Dendritic cell treated with granulocyte-macrophage colony-stimulating factor and Interleukin-4, amounts not matched to agents 40 ng/mL and 50 ng/mL, for 4 days (primary cell): ENCODE measurements around the gene KCNA2.

Source experiments
- H3K27ac Mint-ChIP-seq: one replicate; pipeline ENCODE4 v1.8.0; 2022; ENCODE audit warnings: mild to moderate bottlenecking, mixed read lengths
- H3K27me3 Mint-ChIP-seq: one replicate; pipeline ENCODE4 v1.8.0; 2022; ENCODE audit warnings: mild to moderate bottlenecking, mixed read lengths
- H3K36me3 Mint-ChIP-seq: one replicate; pipeline ENCODE4 v1.8.0; 2022; ENCODE audit warnings: low read depth, mixed read lengths
- H3K4me1 Mint-ChIP-seq: one replicate; pipeline ENCODE4 v1.8.0; 2022; ENCODE audit warnings: low read depth, mixed read lengths
- H3K4me3 Mint-ChIP-seq: one replicate; pipeline ENCODE4 v1.8.0; 2022; ENCODE audit warnings: mild to moderate bottlenecking, moderate library complexity, mixed read lengths
- H3K9me3 Mint-ChIP-seq: one replicate; pipeline ENCODE4 v1.8.0; 2022; ENCODE audit warnings: mixed read lengths
- intact Hi-C: fragments of 100-400 bp; cut with micrococcal nuclease; formaldehyde crosslinking; loops from one replicate; pipeline ENCODE4 v1.15.0; 2022

Gene KCNA2

GRCh38 chr1:110583505-110583904 is 22.7 kb downstream of the KCNA2 start:
- Mint-ChIP-seq H3K36me3 (no peaks in the 10 kb centered on the region), H3K9me3 (no peaks in the 10 kb centered on the region), H3K4me3 (no peak overlapping the region), H3K27ac (no peak overlapping the region), H3K27me3 (peaks cover 23% of the 10 kb centered on the region), H3K4me1 (no peaks in the 10 kb centered on the region)
- intact Hi-C loops = no loop called here

GRCh38 chr1:110582378-110582777 is 23.8 kb downstream of the KCNA2 start:
- Mint-ChIP-seq H3K4me3 (no peak overlapping the region), H3K9me3 (no peaks in the 10 kb centered on the region), H3K27ac (no peak overlapping the region), H3K4me1 (no peaks in the 10 kb centered on the region), H3K27me3 (peaks cover 17% of the 10 kb centered on the region), H3K36me3 (no peaks in the 10 kb centered on the region)
- intact Hi-C loops = no loop called here

GRCh38 chr1:110581682-110582145 is 24.4 kb downstream of the KCNA2 start:
- no peak overlapping the region for H3K4me3 Mint-ChIP-seq
- H3K27ac Mint-ChIP-seq = no peak overlapping the region
- peaks cover 19% of the 10 kb centered on the region for H3K27me3 Mint-ChIP-seq
- H3K4me1 Mint-ChIP-seq = no peaks in the 10 kb centered on the region
- intact Hi-C loops = no loop called here
- H3K36me3 Mint-ChIP-seq = no peaks in the 10 kb centered on the region
- H3K9me3 Mint-ChIP-seq = no peaks in the 10 kb centered on the region

GRCh38 chr1:110580244-110580643 is 25.9 kb downstream of the KCNA2 start:
- intact Hi-C loops = no loop called here
- H3K4me3 Mint-ChIP-seq = no peak overlapping the region
- no peaks in the 10 kb centered on the region for H3K4me1 Mint-ChIP-seq
- no peaks in the 10 kb centered on the region for H3K9me3 Mint-ChIP-seq
- peaks cover 26% of the 10 kb centered on the region for H3K27me3 Mint-ChIP-seq
- H3K36me3 Mint-ChIP-seq = no peaks in the 10 kb centered on the region
- H3K27ac Mint-ChIP-seq = no peak overlapping the region

- intact Hi-C loops = no loop called here
- H3K9me3 Mint-ChIP-seq = no peaks in the 10 kb centered on the region
- H3K27ac Mint-ChIP-seq = no peak overlapping the region
- no peaks in the 10 kb centered on the region for H3K36me3 Mint-ChIP-seq
- H3K4me3 Mint-ChIP-seq = no peak overlapping the region
- H3K4me1 Mint-ChIP-seq = no peaks in the 10 kb centered on the region
- H3K27me3 Mint-ChIP-seq = peaks cover 32% of the 10 kb centered on the region
Measured at GRCh38 chr1:110579460-110579859, 26.7 kb downstream of the KCNA2 start.

- intact Hi-C loops = no loop called here
- Mint-ChIP-seq H3K4me3 (no peak overlapping the region), H3K4me1 (no peaks in the 10 kb centered on the region), H3K36me3 (no peaks in the 10 kb centered on the region), H3K27me3 (peaks cover 45% of the 10 kb centered on the region), H3K27ac (no peak overlapping the region), H3K9me3 (no peaks in the 10 kb centered on the region)
Measured at GRCh38 chr1:110576441-110576840, 29.7 kb downstream of the KCNA2 start.

GRCh38 chr1:110573314-110573713 is 32.8 kb downstream of the KCNA2 start:
- intact Hi-C loops = no loop called here
- no peaks in the 10 kb centered on the region for H3K36me3 Mint-ChIP-seq
- H3K9me3 Mint-ChIP-seq = no peaks in the 10 kb centered on the region
- peaks cover 44% of the 10 kb centered on the region for H3K27me3 Mint-ChIP-seq
- no peaks in the 10 kb centered on the region for H3K4me1 Mint-ChIP-seq
- H3K4me3 Mint-ChIP-seq = no peak overlapping the region
- no peak overlapping the region for H3K27ac Mint-ChIP-seq

- Mint-ChIP-seq H3K4me3 (no peak overlapping the region), H3K36me3 (no peaks in the 10 kb centered on the region), H3K27ac (no peak overlapping the region), H3K27me3 (peaks cover 42% of the 10 kb centered on the region), H3K9me3 (no peaks in the 10 kb centered on the region), H3K4me1 (no peaks in the 10 kb centered on the region)
- intact Hi-C loops = no loop called here
Measured at GRCh38 chr1:110572751-110573150, 33.4 kb downstream of the KCNA2 start.

GRCh38 chr1:110570901-110571300 is 35.3 kb downstream of the KCNA2 start:
- no peaks in the 10 kb centered on the region for H3K9me3 Mint-ChIP-seq
- peaks cover 41% of the 10 kb centered on the region for H3K27me3 Mint-ChIP-seq
- no peak overlapping the region for H3K4me3 Mint-ChIP-seq
- no peaks in the 10 kb centered on the region for H3K36me3 Mint-ChIP-seq
- intact Hi-C loops = no loop called here
- no peak overlapping the region for H3K27ac Mint-ChIP-seq
- H3K4me1 Mint-ChIP-seq = no peaks in the 10 kb centered on the region

GRCh38 chr1:110570307-110570706 is 35.9 kb downstream of the KCNA2 start:
- H3K27ac Mint-ChIP-seq = no peak overlapping the region
- H3K4me3 Mint-ChIP-seq = no peak overlapping the region
- H3K27me3 Mint-ChIP-seq = peaks cover 42% of the 10 kb centered on the region
- no peaks in the 10 kb centered on the region for H3K36me3 Mint-ChIP-seq
- intact Hi-C loops = no loop called here
- no peaks in the 10 kb centered on the region for H3K4me1 Mint-ChIP-seq
- no peaks in the 10 kb centered on the region for H3K9me3 Mint-ChIP-seq

GRCh38 chr1:110566836-110567235 is 39.3 kb downstream of the KCNA2 start:
- H3K9me3 Mint-ChIP-seq = no peaks in the 10 kb centered on the region
- no peaks in the 10 kb centered on the region for H3K36me3 Mint-ChIP-seq
- no peak overlapping the region for H3K27ac Mint-ChIP-seq
- peaks cover 30% of the 10 kb centered on the region for H3K27me3 Mint-ChIP-seq
- no peak overlapping the region for H3K4me3 Mint-ChIP-seq
- no peaks in the 10 kb centered on the region for H3K4me1 Mint-ChIP-seq
- intact Hi-C loops = no loop called here

- Mint-ChIP-seq H3K27ac (no peak overlapping the region), H3K36me3 (no peaks in the 10 kb centered on the region), H3K4me3 (no peak overlapping the region), H3K27me3 (peaks cover 20% of the 10 kb centered on the region), H3K4me1 (no peaks in the 10 kb centered on the region), H3K9me3 (no peaks in the 10 kb centered on the region)
- intact Hi-C loops = no loop called here
Measured at GRCh38 chr1:110565565-110565964, 40.6 kb downstream of the KCNA2 start.

GRCh38 chr1:110563089-110563488 is 43.1 kb downstream of the KCNA2 start:
- Mint-ChIP-seq H3K27me3 (peaks cover 28% of the 10 kb centered on the region), H3K4me3 (no peak overlapping the region), H3K36me3 (no peaks in the 10 kb centered on the region), H3K4me1 (no peaks in the 10 kb centered on the region), H3K9me3 (no peaks in the 10 kb centered on the region), H3K27ac (no peak overlapping the region)
- intact Hi-C loops = no loop called here

GRCh38 chr1:110561596-110561995 is 44.6 kb downstream of the KCNA2 start:
- Mint-ChIP-seq H3K36me3 (no peaks in the 10 kb centered on the region), H3K4me1 (no peaks in the 10 kb centered on the region), H3K4me3 (no peak overlapping the region), H3K27me3 (peaks cover 35% of the 10 kb centered on the region), H3K27ac (no peak overlapping the region), H3K9me3 (no peaks in the 10 kb centered on the region)
- intact Hi-C loops = no loop called here

- Mint-ChIP-seq H3K4me3 (no peak overlapping the region), H3K27ac (no peak overlapping the region), H3K36me3 (no peaks in the 10 kb centered on the region), H3K4me1 (no peaks in the 10 kb centered on the region), H3K27me3 (peaks cover 53% of the 10 kb centered on the region), H3K9me3 (no peaks in the 10 kb centered on the region)
- intact Hi-C loops = loop anchor here (10.0 kb wide), 1 partner anchor 226 kb away; no protein-coding TSS in a partner anchor
Measured at GRCh38 chr1:110559157-110559556, 47.0 kb downstream of the KCNA2 start.
